PFSK-1 (cell line): ENCODE data around the gene CASTOR1.

Source experiments
- FOXP2 ChIP-seq: optimal IDR thresholded peaks from 2 replicates; pipeline ENCODE3; 2011; ENCODE audit warnings: borderline replicate concordance, control low read depth, inconsistent platforms; ENCODE audit not compliant: insufficient read depth; ENCODE audit errors: extremely low read length, extremely low read depth
- POLR2AphosphoS5 ChIP-seq: IDR thresholded peaks from 2 replicates; pipeline ENCODE4 v1.6.1; 2012; ENCODE audit warnings: low read depth, mild to moderate bottlenecking, control low read depth, low read length, moderate library complexity
- REST ChIP-seq, 2 experiments: IDR thresholded peaks; 2 replicates each; pipeline versions ENCODE4 v1.6.1 to v1.8.0; 2011 to 2012; ENCODE audit warnings: low read depth in 2 of 2, low read length in 2 of 2, control low read depth in 1 of 2, inconsistent platforms in 1 of 2, mild to moderate bottlenecking in 1 of 2, moderate library complexity in 1 of 2; ENCODE audit not compliant: insufficient read depth in 1 of 2
- SIN3A ChIP-seq: IDR thresholded peaks from 2 replicates; pipeline ENCODE4 v1.6.1; 2012; ENCODE audit warnings: mild to moderate bottlenecking, low read length, moderate library complexity, borderline replicate concordance; ENCODE audit not compliant: insufficient read depth
- TAF1 ChIP-seq: IDR thresholded peaks from 2 replicates; pipeline ENCODE4 v1.6.1; 2012; ENCODE audit warnings: low read length, control low read depth, borderline replicate concordance; ENCODE audit not compliant: insufficient read depth

The CASTOR1 gene

GRCh38 chr22:30315962-30316576 is 26.8 kb upstream of the CASTOR1 start:
- TF ChIP-seq REST (IDR thresholded peaks at IDR 0.05; ENCODE audit: insufficient read depth in 1 of 2, low read depth in 2 of 2, low read length in 2 of 2) (no peak), TAF1 (no peak), FOXP2 (no peak), SIN3A (no peak), POLR2AphosphoS5 (no peak)

- no peak for TF ChIP-seq POLR2AphosphoS5
- no peak for TF ChIP-seq TAF1
Observed at GRCh38 chr22:30314915-30315314, 25.6 kb upstream of the CASTOR1 start.

- TF ChIP-seq FOXP2, result no peak
- no peak for TF ChIP-seq REST (IDR thresholded peaks at IDR 0.05; ENCODE audit: insufficient read depth in 1 of 2, low read depth in 2 of 2, low read length in 2 of 2)
- no peak for TF ChIP-seq TAF1
- no peak for TF ChIP-seq POLR2AphosphoS5
- no peak for TF ChIP-seq SIN3A
Observed at GRCh38 chr22:30313527-30314363, 24.4 kb upstream of the CASTOR1 start.

GRCh38 chr22:30312053-30312452 is 22.7 kb upstream of the CASTOR1 start:
- TF ChIP-seq TAF1 (no peak), POLR2AphosphoS5 (no peak), REST (IDR thresholded peaks at IDR 0.05; ENCODE audit: insufficient read depth in 1 of 2, low read depth in 2 of 2, low read length in 2 of 2) (no peak), SIN3A (no peak), FOXP2 (no peak)

GRCh38 chr22:30310881-30311771 is 21.8 kb upstream of the CASTOR1 start:
- TF ChIP-seq TAF1, result no peak
- no peak for TF ChIP-seq POLR2AphosphoS5
